Activated CD4-positive, alpha-beta T cell treated with anti-CD3 and anti-CD28 coated beads for 24 hours (primary cell): Measurements from ENCODE around the gene ARFIP2.

ENCODE experiments used
- DNase-seq, 2 donors: peaks; one replicate each; pipeline ENCODE4 v3.0.0-alpha.2; 2020; ENCODE audit warnings: low read depth in 2 of 2

The ARFIP2 gene

GRCh38 chr11:6443269-6444003 lies 37.7 kb downstream of the ARFIP2 start:
- DNase-seq, result peak; percentile 35 to 37

GRCh38 chr11:6442441-6442840 lies 38.7 kb downstream of the ARFIP2 start:
- DNase-seq, result no peak

DNA sequence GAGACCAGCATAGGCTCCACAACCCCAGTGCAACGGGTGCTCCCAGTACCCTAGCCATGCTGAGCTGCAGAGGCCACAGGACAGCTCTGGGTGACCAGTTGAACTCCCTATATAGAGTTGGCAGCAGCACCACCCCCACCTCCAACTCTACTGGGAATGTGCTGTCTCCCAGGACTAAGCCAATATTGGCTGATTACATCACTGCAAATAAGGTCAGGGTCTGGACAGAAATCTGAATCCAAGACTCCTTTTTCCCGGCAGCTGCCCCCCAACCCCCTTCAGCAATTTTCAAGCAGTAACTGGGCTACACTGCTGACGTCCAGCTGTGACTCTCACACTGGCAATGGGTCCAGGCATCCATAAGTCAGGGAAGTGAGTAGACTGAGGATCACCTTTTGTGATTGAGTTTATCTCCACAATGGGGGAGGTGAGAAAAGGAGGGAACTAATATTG lies 40.2 kb downstream of the ARFIP2 start, which contains the start of gene HPX:
TSS of gene HPX (minus strand) at position 82 of the 453 bp plus-strand sequence. CDS start at position 58, 24 bp downstream.
- DNase-seq, result no peak

DNA sequence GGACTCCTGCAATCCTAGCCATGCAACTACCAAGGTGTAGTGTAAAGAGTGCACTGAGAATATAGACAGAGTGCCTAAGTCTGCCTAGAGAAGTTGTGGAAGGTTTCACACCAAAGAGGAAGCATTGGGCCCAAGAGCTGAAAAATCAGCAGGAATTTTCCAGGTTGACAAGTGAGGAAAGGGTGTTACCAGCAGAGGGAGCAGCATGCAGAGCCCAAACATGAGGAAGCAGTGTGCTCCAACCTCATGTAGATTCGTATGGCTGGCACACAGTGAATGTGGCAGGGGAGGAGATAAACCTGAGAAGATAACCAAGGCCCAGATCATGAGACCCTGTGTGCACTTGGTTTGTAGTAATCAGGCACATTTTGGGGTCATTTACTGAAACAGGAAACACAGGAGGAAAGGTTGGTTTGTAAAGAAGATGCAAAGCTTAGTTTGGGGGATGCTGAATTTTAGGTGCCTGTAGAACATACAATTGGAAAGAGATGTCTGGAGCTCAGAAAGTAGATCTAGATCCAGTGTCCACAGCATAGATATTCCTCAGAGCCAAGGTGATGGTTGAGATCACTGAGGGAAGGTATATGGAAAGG lies 42.1 kb downstream of the ARFIP2 start:
- DNase-seq, result peak in 1 of 2 donors; percentile 22

DNA sequence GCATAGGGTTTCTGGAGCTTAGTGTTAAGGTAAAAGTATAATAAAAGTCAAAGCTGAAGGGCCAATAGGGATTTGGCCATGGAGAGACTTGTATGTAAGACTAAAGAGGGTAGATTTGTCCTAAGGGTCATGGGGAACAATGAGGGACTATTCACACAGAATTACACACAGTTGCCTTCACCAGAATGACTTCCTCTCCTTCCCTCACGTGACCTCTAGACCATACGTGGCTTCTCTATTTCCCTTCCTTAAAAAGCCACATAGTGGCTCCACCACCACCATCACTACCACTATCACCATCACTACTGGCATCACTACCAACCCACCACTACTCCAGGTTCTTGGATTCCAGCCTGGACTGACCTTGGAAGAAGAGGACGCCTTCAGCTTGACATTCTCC lies 43.1 kb downstream of the ARFIP2 start:
- DNase-seq, result no peak

DNA sequence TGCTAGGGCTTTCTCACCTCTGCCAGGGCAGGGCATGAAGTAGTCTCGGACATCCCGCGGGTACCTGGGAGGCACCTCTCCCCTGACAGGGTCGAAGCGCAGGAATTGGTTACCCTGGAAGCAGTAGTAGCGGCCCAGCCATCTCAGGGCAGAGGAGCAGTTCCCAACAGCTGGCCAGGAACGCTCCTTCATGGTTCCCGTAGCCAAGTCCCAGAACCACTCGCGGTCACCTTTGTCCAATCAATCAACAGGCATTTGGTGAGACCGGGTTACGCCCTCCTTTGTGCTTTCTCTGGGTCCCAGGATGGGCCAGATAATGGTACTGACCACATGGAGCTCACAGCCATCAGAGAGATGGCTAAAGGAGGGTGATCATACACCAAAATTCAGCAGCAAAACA lies 43.7 kb downstream of the ARFIP2 start:
- DNase-seq, result no peak

GRCh38 chr11:6433998-6434660 lies 47.0 kb downstream of the ARFIP2 start:
- DNase-seq, result no peak

- no peak for DNase-seq
Measured at GRCh38 chr11:6431861-6432260, 49.3 kb downstream of the ARFIP2 start.

DNA sequence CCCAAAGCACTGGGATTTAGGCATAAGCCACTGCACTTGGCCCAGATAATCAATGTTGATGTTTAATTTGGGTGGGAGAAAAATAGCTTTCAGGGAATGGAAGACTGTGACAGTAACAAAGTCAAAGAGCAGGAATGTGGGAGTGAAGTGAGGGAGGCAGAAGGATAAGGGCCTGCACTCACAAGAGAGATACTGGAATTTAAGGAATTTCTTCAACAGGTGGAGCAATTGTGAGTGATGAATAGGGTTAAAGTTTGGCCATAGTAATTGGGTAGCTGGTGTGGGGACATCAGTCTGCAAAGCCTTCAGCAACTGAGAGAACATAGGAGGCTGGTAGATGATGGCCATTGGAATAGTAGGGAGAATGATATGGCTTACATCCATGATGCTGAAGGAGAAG lies 53.6 kb downstream of the ARFIP2 start:
- DNase-seq, result no peak
